GM12891 (cell line): ENCODE results near the gene ENTPD2.
A peak's percentile ranks its signal among the peaks of the same experiment; 100 is the strongest.
"Not testable (repeated sequence)": the region's sequence is repeated elsewhere in the genome, so short reads cannot be mapped to it uniquely, and the experiment has no call there.

Experiments
- DNase-seq: peaks from one replicate; pipeline ENCODE4 v3.0.0; 2011; ENCODE audit warnings: low spot score; ENCODE audit not compliant: insufficient read length
- FAIRE-seq: peaks from 2 replicates; lab custom pipeline; 2011; peaks lifted over from hg19 to GRCh38; lab: Jason Lieb, UNC
- PAX5 ChIP-seq: IDR thresholded peaks from 2 replicates; pipeline ENCODE4 v1.6.1; 2011; ENCODE audit warnings: low read length, moderate library complexity, mild to moderate bottlenecking; ENCODE audit not compliant: insufficient read depth, severe bottlenecking
- POLR2A ChIP-seq: IDR thresholded peaks from 2 replicates; pipeline ENCODE4 v1.6.1; 2011; ENCODE audit warnings: low read depth, low read length, control low read depth
- POLR2AphosphoS5 ChIP-seq: IDR thresholded peaks from 2 replicates; pipeline ENCODE4 v1.6.1; 2011; ENCODE audit warnings: low read depth, low read length, control low read depth
- POU2F2 ChIP-seq: IDR thresholded peaks from 2 replicates; pipeline ENCODE4 v1.6.1; 2011; ENCODE audit warnings: low read depth, mild to moderate bottlenecking, control low read depth, low read length, moderate library complexity
- SPI1 ChIP-seq: IDR thresholded peaks from 2 replicates; pipeline ENCODE4 v1.6.1; 2011; ENCODE audit warnings: low read depth, low read length, control low read depth
- TAF1 ChIP-seq: IDR thresholded peaks from 2 replicates; pipeline ENCODE4 v1.6.1; 2011; ENCODE audit warnings: low read depth, low read length, control low read depth

Gene ENTPD2

GRCh38 chr9:137039611-137040366, 14.1 kb downstream of the ENTPD2 start:
- FAIRE-seq (no peak), DNase-seq (no peak)
- no peak for TF ChIP-seq TAF1
- no peak for TF ChIP-seq POLR2AphosphoS5
- TF ChIP-seq POU2F2: no peak
- TF ChIP-seq POLR2A: no peak
- no peak for TF ChIP-seq PAX5
- TF ChIP-seq SPI1: no peak

GRCh38 chr9:137038916-137039315, 14.9 kb downstream of the ENTPD2 start:
- DNase-seq (no peak), FAIRE-seq (no peak)
- TF ChIP-seq POU2F2: no peak
- TF ChIP-seq TAF1: no peak
- TF ChIP-seq POLR2A: no peak
- TF ChIP-seq PAX5: no peak
- no peak for TF ChIP-seq POLR2AphosphoS5
- no peak for TF ChIP-seq SPI1

- TF ChIP-seq PAX5: no peak
- TF ChIP-seq TAF1: no peak
- TF ChIP-seq POLR2AphosphoS5: no peak
- no peak for TF ChIP-seq SPI1
- TF ChIP-seq POU2F2: no peak
- no peak for TF ChIP-seq POLR2A
- no peak for FAIRE-seq
- DNase-seq: no peak
Observed at GRCh38 chr9:137037483-137037882, 16.4 kb downstream of the ENTPD2 start.

- TF ChIP-seq POLR2AphosphoS5: no peak
- TF ChIP-seq TAF1: no peak
- TF ChIP-seq PAX5: no peak
- TF ChIP-seq POLR2A: no peak
- no peak for TF ChIP-seq POU2F2
- TF ChIP-seq SPI1: no peak
- DNase-seq (no peak), FAIRE-seq (no peak)
Observed at GRCh38 chr9:137037035-137037434, 16.8 kb downstream of the ENTPD2 start.

GRCh38 chr9:137035937-137036336, 17.9 kb downstream of the ENTPD2 start:
- no peak for DNase-seq
- TF ChIP-seq TAF1 (no peak), POU2F2 (no peak), SPI1 (no peak), PAX5 (no peak), POLR2A (no peak)
- no peak for FAIRE-seq

GRCh38 chr9:137035507-137035834, 18.4 kb downstream of the ENTPD2 start:
- no peak for FAIRE-seq
- TF ChIP-seq POLR2A: no peak
- no peak for TF ChIP-seq TAF1
- TF ChIP-seq SPI1: no peak
- no peak for TF ChIP-seq PAX5
- no peak for TF ChIP-seq POLR2AphosphoS5
- no peak for TF ChIP-seq POU2F2

GRCh38 chr9:137034709-137035506, 19.0 kb downstream of the ENTPD2 start:
- TF ChIP-seq PAX5 (no peak), POU2F2 (no peak), POLR2AphosphoS5 (no peak), SPI1 (no peak), POLR2A (no peak), TAF1 (no peak)
- DNase-seq (peak; percentile 97), FAIRE-seq (peak; percentile 99)

More at GRCh38 chr9:137035507-137035834, 18.4 kb downstream of the ENTPD2 start:
- DNase-seq: no peak

GRCh38 chr9:137034039-137034708, 19.7 kb downstream of the ENTPD2 start:
- no peak for FAIRE-seq
- DNase-seq: no peak
- TF ChIP-seq POLR2A (no peak), POLR2AphosphoS5 (no peak), PAX5 (no peak), SPI1 (no peak), TAF1 (no peak), POU2F2 (no peak)

GRCh38 chr9:137033481-137033880, 20.4 kb downstream of the ENTPD2 start:
- not testable (repeated sequence) for DNase-seq, FAIRE-seq
